ENCODE measurements around the gene MOCS1.

Gene MOCS1

DNA sequence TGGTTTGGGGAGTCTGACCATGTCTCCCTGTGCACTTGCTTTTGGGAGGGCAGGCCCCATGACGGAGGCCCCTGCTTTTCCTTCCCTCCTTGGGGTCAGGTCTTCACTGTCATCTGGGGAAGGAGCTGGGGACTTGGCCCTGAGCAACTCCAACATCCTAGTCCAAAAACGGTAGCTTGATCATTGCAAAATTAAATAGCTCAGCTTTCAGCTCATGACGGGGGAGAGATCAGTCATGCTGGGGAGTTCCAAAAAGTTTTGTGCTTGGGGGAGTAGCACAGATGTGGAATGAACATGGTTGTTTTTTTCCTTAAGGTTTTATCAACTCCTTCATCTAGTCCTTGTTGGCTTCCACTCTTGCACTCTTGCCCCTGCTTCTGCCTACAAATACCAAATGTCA lies 60.8 kb downstream of the MOCS1 start:
- Mint-ChIP-seq H3K4me1 (no peaks in the 10 kb centered on the region), H3K27ac (ENCODE audit: low read depth) (no peak overlapping the region), H3K9me3 (no peaks in the 10 kb centered on the region), H3K27me3 (peaks cover 22% of the 10 kb centered on the region), H3K4me3 (no peak overlapping the region), H3K36me3 (ENCODE audit: insufficient read depth) (no peaks in the 10 kb centered on the region)
- ATAC-seq (replicated peaks; ENCODE audit: extremely low read depth, poor library complexity, severe bottlenecking) (no peak), DNase-seq (ENCODE audit: low spot score in 2 of 2) (no peak)

DNA sequence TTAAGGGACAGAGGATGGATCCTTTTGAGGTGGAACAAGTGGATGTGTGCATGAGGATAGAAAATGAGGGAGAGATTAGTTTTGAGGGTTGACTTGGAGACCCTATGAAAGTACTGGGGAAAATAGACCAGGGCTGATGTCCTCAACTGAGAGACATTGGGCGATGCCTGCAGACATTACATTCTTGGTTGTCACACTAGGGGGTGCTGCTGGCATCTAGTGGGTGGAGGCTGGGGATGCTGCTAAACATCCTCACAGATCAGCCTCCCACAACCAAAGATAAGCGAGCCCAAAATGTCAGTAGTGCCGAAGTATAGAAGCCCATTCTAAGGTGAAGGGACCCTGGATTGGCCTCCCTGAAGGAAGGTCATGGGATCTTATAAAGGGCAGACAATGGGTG lies 63.3 kb downstream of the MOCS1 start:
- no peaks in the 10 kb centered on the region for H3K4me1 Mint-ChIP-seq
- no peak overlapping the region for H3K4me3 Mint-ChIP-seq
- H3K36me3 Mint-ChIP-seq (ENCODE audit: insufficient read depth), result no peaks in the 10 kb centered on the region
- no peak for DNase-seq (ENCODE audit: low spot score in 2 of 2)
- H3K27ac Mint-ChIP-seq (ENCODE audit: low read depth), result no peak overlapping the region
- H3K27me3 Mint-ChIP-seq, result peaks cover 13% of the 10 kb centered on the region
- ATAC-seq (replicated peaks; ENCODE audit: extremely low read depth, poor library complexity, severe bottlenecking), result no peak
- no peaks in the 10 kb centered on the region for H3K9me3 Mint-ChIP-seq

DNA sequence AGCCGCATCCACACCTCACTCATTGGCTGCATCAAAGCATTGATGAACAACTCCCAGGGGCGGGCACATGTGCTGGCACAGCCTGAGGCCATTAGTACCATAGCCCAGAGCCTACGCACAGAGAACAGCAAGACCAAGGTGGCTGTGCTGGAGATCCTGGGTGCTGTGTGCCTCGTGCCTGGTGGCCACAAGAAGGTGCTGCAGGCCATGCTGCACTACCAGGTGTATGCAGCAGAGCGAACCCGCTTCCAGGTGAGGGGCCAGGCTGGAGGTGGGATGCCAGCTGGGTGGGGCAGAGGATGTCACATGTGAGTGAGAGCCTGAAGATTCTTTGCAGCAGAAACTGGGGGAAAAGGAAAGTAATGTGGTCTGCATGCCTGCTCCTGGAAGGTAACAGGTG lies 66.7 kb downstream of the MOCS1 start:
- DNase-seq (ENCODE audit: low spot score in 2 of 2) (no peak), ATAC-seq (replicated peaks; ENCODE audit: extremely low read depth, poor library complexity, severe bottlenecking) (no peak)
- H3K4me3 Mint-ChIP-seq, result no peak overlapping the region
- H3K27me3 Mint-ChIP-seq, result peaks cover 35% of the 10 kb centered on the region
- H3K36me3 Mint-ChIP-seq (ENCODE audit: insufficient read depth), result no peaks in the 10 kb centered on the region
- no peak overlapping the region for H3K27ac Mint-ChIP-seq (ENCODE audit: low read depth)
- no peaks in the 10 kb centered on the region for H3K4me1 Mint-ChIP-seq
- no peaks in the 10 kb centered on the region for H3K9me3 Mint-ChIP-seq

DNA sequence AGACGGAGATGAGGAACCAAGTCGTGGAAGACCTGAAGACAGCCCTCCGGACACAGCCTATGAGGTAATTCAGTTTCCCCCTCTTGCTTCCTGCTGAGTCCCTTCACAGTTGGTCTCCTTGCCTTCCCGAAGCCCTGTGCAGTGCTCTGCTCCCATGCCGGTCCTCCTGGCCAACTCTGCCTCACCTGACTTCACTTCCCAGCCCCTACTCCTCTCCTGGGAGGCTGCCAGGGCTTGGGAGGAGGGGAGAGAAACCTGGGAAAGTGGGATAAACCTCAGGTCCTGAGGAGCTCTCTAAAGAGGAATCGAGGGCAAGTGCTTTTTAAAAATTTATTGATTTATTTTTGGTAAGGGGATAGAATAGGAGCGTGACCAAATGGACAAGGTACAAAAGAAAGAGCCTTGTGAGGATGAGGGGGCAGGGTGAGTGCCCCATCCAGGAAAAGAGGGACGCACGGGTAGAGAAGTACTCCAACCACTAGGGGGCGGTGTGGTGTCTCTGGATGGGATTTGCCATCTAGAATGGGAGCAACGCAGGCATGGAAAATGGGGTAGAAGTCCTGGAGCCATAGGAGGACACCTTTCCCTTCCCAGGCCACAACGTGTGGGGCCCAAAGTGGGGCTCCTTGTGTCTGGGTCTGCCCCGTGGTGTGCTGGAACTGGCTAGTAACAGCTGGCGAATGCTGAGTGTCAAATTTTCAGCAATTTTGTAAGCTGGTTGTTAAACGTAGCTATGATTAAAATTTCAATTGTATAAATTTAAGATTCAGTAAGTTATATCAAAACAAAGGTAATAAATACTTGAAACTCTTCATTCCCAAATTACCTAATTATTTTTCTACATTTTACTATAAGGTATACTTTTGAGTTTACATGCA lies 69.0 kb downstream of the MOCS1 start:
- H3K27ac Mint-ChIP-seq (ENCODE audit: low read depth), result no peak overlapping the region
- DNase-seq (ENCODE audit: low spot score in 2 of 2), result peak in 1 of 2 donors; percentile 21
- H3K4me3 Mint-ChIP-seq, result no peak overlapping the region
- H3K9me3 Mint-ChIP-seq, result no peaks in the 10 kb centered on the region
- H3K36me3 Mint-ChIP-seq (ENCODE audit: insufficient read depth), result no peaks in the 10 kb centered on the region
- peaks cover 48% of the 10 kb centered on the region for H3K27me3 Mint-ChIP-seq
- H3K4me1 Mint-ChIP-seq, result no peaks in the 10 kb centered on the region
- ATAC-seq (replicated peaks; ENCODE audit: extremely low read depth, poor library complexity, severe bottlenecking), result no peak

DNA sequence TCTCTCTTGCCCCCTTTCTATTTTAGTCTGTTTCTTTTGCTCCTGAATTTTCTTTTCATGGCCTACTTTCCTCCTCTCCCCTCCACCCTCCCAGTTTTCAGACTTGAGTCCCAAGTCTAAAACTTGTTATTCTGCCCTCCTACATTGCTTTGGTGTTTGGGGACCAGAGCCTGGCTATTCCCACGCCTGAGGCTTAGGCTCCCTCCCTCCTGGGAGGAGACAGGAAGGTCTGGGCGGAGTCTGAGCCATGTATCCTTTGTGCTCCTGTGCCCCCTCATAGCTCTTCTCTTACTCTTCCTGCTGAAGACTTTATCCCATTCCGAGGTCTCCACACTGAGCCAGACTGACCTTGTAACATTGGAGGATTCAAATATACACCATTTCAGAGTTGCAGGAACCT lies 72.6 kb downstream of the MOCS1 start:
- H3K27me3 Mint-ChIP-seq, result peaks cover 61% of the 10 kb centered on the region
- H3K9me3 Mint-ChIP-seq, result no peaks in the 10 kb centered on the region
- ATAC-seq (replicated peaks; ENCODE audit: extremely low read depth, poor library complexity, severe bottlenecking) (no peak), DNase-seq (ENCODE audit: low spot score in 2 of 2) (no peak)
- H3K27ac Mint-ChIP-seq (ENCODE audit: low read depth), result no peak overlapping the region
- no peaks in the 10 kb centered on the region for H3K4me1 Mint-ChIP-seq
- H3K4me3 Mint-ChIP-seq, result no peak overlapping the region
- H3K36me3 Mint-ChIP-seq (ENCODE audit: insufficient read depth), result no peaks in the 10 kb centered on the region

DNA sequence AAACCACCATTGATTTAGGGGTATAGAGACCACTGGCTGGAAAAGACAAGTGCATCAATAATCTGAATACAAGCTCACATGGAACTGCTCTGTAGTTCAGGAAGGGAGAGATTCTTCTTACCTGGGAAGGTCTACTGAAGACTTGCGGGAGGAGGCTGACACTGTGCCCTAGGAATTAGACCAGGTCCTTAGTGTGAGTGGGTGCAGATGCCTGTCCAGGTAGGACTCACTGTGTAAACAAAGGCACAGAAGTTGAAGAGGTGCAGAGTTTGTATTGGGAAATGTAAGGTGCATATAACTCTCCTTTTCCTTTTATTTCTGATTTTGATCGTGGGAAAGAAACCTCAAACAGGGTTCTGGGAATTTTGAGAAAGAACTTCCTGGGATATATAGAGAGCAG lies 75.2 kb downstream of the MOCS1 start:
- Mint-ChIP-seq H3K4me3 (no peak overlapping the region), H3K36me3 (ENCODE audit: insufficient read depth) (no peaks in the 10 kb centered on the region), H3K27me3 (peaks cover 50% of the 10 kb centered on the region), H3K27ac (ENCODE audit: low read depth) (no peak overlapping the region), H3K9me3 (no peaks in the 10 kb centered on the region), H3K4me1 (no peaks in the 10 kb centered on the region)
- no peak for ATAC-seq (replicated peaks; ENCODE audit: extremely low read depth, poor library complexity, severe bottlenecking)
- no peak for DNase-seq (ENCODE audit: low spot score in 2 of 2)

DNA sequence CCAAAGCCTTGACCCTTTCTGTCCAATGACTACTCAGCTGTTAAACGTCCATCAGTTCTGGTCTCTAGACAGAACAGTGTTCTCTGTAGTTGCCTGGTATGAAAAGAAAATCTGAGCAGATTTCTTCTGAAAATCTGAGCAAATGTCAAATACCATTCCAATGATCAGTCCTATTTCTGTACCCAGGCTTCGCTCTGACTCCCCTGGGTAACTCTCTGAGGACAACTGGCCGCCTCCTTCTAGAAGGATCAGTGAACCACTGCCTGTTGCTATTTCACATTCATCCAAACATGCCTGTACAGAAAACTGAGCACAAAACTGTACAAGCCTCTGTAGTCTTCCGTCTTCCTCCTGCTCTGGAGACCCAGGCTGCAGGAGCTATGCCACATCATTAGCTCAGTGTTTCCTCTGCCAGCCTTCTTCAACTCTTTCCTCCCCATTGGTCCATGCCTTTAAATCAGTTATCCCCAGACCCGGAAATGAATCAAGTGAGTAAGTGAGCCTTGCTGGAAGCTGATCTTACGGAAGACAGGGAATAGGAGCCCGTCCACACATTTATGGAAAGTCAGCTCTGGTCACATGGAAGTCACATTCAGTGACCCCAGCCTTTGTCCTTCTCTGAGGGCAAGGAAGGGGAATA lies 78.8 kb downstream of the MOCS1 start:
- Mint-ChIP-seq H3K27me3 (peaks cover 48% of the 10 kb centered on the region), H3K9me3 (no peaks in the 10 kb centered on the region), H3K4me3 (no peak overlapping the region), H3K4me1 (no peaks in the 10 kb centered on the region), H3K36me3 (ENCODE audit: insufficient read depth) (no peaks in the 10 kb centered on the region), H3K27ac (ENCODE audit: low read depth) (no peak overlapping the region)
- no peak for DNase-seq (ENCODE audit: low spot score in 2 of 2)
- no peak for ATAC-seq (replicated peaks; ENCODE audit: extremely low read depth, poor library complexity, severe bottlenecking)

All from central memory CD8-positive, alpha-beta T cell (primary cell).